Activated CD4-positive, alpha-beta T cell treated with anti-CD3 and anti-CD28 coated beads, Interleukin-2, amount 10 ng/mL, durations not matched to agents 7 days and 5 days (primary cell): ENCODE results near the gene NUP98. TPM values are rescaled to one million over a fixed set of nuclear protein-coding genes. Genes with fewer than 3 reads are reported as not detected.
A peak's percentile ranks its signal among the peaks of the same experiment; 100 is the strongest.

Experiments
- CTCF ChIA-PET: fragments of 350-600 bp; sonication (Branson Sonifier 250); formaldehyde crosslinking; loops from one replicate; lab custom pipeline; 2021; ENCODE audit warnings: antibody characterized with exemption; lab: Charles Lee
- POLR2A ChIA-PET: fragments of 350-600 bp; sonication (Branson Sonifier 250); formaldehyde crosslinking; loops from one replicate; lab custom pipeline; 2021; ENCODE audit warnings: antibody characterized with exemption; lab: Charles Lee
- DNase-seq: peaks from one replicate; pipeline ENCODE4 v3.0.0-alpha.2; 2020
- H3K27ac Mint-ChIP-seq: one replicate; pipeline ENCODE4 v1.8.0; 2021; ENCODE audit warnings: mild to moderate bottlenecking, moderate library complexity, mixed read lengths
- H3K27me3 Mint-ChIP-seq: one replicate; pipeline ENCODE4 v1.8.0; 2021; ENCODE audit warnings: mixed read lengths
- H3K36me3 Mint-ChIP-seq: one replicate; pipeline ENCODE4 v1.8.0; 2021; ENCODE audit warnings: low read depth, mixed read lengths
- H3K4me1 Mint-ChIP-seq: one replicate; pipeline ENCODE4 v1.8.0; 2021; ENCODE audit warnings: mixed read lengths
- H3K4me3 Mint-ChIP-seq: one replicate; pipeline ENCODE4 v1.8.0; 2021; ENCODE audit warnings: mild to moderate bottlenecking, moderate library complexity, mixed read lengths
- H3K9me3 Mint-ChIP-seq: one replicate; pipeline ENCODE4 v1.8.0; 2021; ENCODE audit warnings: mixed read lengths
- total RNA-seq, 2 experiments: library from RNA; stranded (reverse); gene quantifications; one replicate each; pipeline ENCODE4 v1.2.3, GENCODE V29; 2021

NUP98 gene
- total RNA-seq, 2 experiments from 2014 or later = 94.7 to 116 TPM

DNA sequence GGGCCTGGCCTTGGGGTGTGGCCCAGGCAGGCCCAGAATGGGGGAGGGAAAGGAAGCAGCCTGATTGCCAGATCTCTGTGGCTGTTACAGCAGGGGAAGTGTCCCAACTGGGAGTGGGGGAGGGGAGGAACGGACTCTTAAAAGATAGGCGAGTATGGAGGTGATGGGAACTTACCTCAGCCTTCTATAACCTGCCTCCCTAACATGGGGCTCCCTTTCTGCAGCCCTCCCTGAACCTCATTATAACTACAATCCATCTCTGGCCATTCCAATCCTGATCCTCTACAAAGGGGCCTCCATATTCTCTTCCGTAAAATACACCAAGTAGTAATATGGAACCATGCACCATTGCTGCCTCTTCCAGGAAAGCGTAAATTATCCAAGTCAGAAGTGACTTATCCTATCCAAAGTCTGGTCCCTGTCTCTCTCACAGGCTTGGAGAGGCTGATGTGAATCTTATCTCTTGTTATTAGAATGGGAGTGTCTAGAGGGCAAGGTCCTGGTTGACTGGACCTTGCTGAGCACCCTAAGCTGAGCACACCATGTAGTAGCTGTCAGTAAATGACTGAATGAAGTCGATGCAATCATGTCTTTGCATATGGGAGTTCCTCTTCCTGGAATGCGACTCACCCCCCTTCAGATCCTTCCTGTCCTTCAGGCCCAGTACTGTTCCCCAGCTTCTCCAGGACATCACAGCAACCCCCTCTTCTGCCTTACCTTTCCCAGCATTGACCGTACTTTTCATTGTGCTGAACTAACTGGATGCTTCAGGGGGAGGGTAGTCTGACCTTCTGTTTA, 37.5 kb upstream of the NUP98 start:
- Mint-ChIP-seq H3K27me3 (no peaks in the 10 kb centered on the region), H3K36me3 (peaks cover 68% of the 10 kb centered on the region), H3K27ac (peak overlapping the region; percentile 78), H3K4me3 (peak overlapping the region; percentile 61), H3K9me3 (no peaks in the 10 kb centered on the region), H3K4me1 (peaks cover 84% of the 10 kb centered on the region)
- ChIA-PET POLR2A (no interaction called here), CTCF (interaction anchor here (1.1 to 19.7 kb wide), 4 partner anchors 16 to 26 kb away, joined by 3 to 355 read pairs (median 8); partner anchors contain the start of genes PGAP2 and STIM1)
- DNase-seq = no peak

DNA sequence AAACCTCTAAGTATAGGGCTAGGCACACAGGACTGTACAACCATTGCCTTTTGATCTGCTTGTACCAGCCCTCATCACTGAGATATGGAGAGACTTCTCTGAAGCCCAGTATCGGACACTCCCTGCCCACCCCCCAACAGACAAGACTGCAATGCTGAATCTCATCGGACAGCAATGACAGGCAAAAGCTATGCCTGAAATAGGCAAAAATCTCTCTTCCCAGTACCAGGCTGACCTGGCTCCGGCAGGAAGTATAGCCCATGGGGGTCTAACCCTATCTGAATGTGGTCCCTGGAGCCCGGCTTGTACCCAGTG, 37.0 kb upstream of the NUP98 start:
- DNase-seq = no peak
- Mint-ChIP-seq H3K27ac (peak overlapping the region; percentile 78), H3K36me3 (peaks cover 67% of the 10 kb centered on the region), H3K27me3 (no peaks in the 10 kb centered on the region), H3K4me1 (peaks cover 83% of the 10 kb centered on the region), H3K9me3 (no peaks in the 10 kb centered on the region), H3K4me3 (peak overlapping the region; percentile 61)
- POLR2A ChIA-PET = no interaction called here
- CTCF ChIA-PET = interaction anchor here (0.7 to 19.7 kb wide), 2 partner anchors 20 to 238 kb away, joined by 3 to 355 read pairs; partner anchors contain the start of gene STIM1

DNA sequence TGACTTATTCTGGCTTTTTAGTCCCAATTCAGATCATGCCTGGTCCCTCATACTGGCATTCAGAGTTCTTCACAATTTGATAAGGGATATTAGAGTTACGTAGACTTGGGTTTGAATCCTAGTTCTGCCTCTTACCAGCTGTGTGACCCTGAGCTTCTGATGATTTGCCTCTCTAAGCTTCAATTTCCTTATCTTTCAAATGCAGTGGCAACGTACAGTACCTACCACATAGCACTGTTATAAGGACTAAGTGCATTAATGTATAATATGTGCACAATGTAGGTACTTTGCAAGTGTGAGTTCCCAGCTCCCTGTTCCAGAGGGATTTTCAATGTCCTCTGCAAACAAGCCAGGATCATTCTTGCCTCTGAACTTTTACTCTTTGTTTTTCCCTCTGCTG, 36.1 kb upstream of the NUP98 start:
- Mint-ChIP-seq H3K4me1 (peaks cover 77% of the 10 kb centered on the region), H3K36me3 (peaks cover 61% of the 10 kb centered on the region), H3K4me3 (no peak overlapping the region), H3K9me3 (no peaks in the 10 kb centered on the region), H3K27ac (peak overlapping the region; percentile 78), H3K27me3 (no peaks in the 10 kb centered on the region)
- ChIA-PET POLR2A (no interaction called here), CTCF (interaction anchor here (1.0 to 19.7 kb wide), 3 partner anchors 8 to 23 kb away, joined by 4 to 355 read pairs (median 16); partner anchors contain the start of genes RHOG and STIM1)
- DNase-seq = no peak

DNA sequence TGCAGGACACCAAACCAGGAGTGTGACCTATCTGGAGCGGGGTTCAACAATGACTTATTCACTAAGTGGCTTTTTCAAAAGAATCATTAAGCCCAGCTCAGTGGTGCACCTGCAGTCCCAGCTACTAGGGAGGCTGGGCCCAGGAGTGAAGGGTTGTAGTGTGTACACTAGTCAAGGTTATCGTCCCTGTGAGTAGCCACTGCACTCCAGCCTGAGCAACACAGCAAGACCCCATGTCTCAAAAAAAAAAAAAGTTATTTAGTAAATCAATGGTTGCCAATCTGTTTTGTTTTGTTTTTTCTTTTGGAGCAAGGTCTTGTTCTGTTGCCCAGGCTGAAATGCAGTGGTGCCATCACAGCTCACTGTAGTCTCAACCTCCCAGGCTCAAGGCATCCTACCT, 35.5 kb upstream of the NUP98 start:
- Mint-ChIP-seq H3K4me3 (no peak overlapping the region), H3K4me1 (peaks cover 74% of the 10 kb centered on the region), H3K27ac (peak overlapping the region; percentile 70), H3K27me3 (no peaks in the 10 kb centered on the region), H3K36me3 (peaks cover 60% of the 10 kb centered on the region), H3K9me3 (no peaks in the 10 kb centered on the region)
- no peak for DNase-seq
- CTCF ChIA-PET = interaction anchor here (1.0 to 19.7 kb wide), 3 partner anchors 8 to 23 kb away, joined by 4 to 355 read pairs (median 16); partner anchors contain the start of genes RHOG and STIM1
- POLR2A ChIA-PET = no interaction called here

DNA sequence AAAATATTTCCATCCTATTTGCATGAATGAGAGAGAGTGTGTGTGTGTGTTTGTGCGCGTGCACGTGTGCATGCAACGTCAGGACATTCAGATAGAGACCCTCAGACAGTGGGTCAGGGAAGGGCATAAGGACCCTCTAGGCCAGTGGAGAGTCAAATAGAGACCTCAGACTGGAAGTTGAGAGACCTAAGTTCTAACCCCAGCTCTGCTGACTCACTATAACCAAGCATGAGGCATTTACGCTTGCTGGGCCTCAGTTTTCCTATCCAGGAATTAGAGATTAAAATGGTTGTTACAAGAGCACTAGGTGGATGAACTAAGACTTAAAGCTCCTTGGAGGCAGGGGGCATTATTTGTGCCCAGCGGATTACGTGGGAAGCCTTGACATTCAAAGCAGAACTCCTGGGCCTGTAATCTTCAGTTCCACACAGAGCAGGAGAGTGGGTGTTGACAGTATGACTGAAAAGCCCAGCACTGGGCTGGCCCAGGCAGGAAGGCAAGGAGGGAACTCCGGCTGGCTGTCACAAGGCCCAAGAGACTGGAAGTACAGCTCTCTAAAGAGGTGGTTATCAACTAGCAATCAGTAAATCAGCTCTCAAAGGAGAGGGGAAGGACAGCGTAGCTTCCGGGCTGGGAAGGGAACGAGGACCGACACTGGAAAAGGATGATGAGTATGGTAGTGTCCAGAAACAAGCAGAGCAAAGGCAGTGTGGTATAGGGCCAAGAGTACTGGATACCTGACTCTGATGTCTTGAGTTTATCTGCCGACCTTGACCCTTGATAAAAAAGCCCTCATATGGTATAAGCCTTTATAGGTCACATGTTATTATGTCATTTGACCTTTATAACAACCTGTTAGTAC, 34.3 kb upstream of the NUP98 start:
- no peak overlapping the region for H3K4me3 Mint-ChIP-seq
- H3K36me3 Mint-ChIP-seq = peaks cover 69% of the 10 kb centered on the region
- ChIA-PET POLR2A (interaction anchor here (0.6 kb wide), 1 partner anchor 127 kb away, joined by 3 read pairs; no protein-coding TSS in a partner anchor), CTCF (interaction anchor here (0.9 to 19.7 kb wide), 5 partner anchors 10 to 241 kb away, joined by 4 to 355 read pairs (median 6); partner anchors contain the start of genes RHOG and STIM1)
- peak overlapping the region; percentile 70 for H3K27ac Mint-ChIP-seq
- no peaks in the 10 kb centered on the region for H3K27me3 Mint-ChIP-seq
- no peaks in the 10 kb centered on the region for H3K9me3 Mint-ChIP-seq
- DNase-seq = no peak
- peaks cover 68% of the 10 kb centered on the region for H3K4me1 Mint-ChIP-seq

DNA sequence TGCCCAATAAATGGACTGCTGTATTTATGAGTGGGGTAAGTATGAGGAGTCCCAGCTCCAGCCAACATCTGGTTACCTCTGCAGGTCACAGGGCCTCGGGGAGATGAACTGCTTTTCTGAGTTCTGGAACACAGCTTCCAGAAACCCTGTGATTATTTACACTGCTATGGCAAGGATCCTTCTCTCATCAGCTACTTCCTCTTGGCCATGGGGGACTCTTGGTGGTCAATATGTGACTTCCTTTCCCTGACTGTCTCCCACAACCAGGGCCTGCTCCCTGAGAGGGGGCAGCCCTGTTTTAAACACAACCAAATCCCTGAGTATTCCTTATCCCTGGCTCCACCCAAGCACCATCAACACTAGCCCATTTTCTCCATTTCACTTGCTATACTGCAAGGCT, 33.4 kb upstream of the NUP98 start:
- Mint-ChIP-seq H3K27me3 (no peaks in the 10 kb centered on the region), H3K27ac (peak overlapping the region; percentile 37), H3K4me3 (no peak overlapping the region), H3K4me1 (peaks cover 70% of the 10 kb centered on the region), H3K36me3 (peaks cover 78% of the 10 kb centered on the region), H3K9me3 (no peaks in the 10 kb centered on the region)
- DNase-seq = no peak
- CTCF ChIA-PET = interaction anchor here (1.2 to 19.7 kb wide), 4 partner anchors 11 to 75 kb away, joined by 3 to 355 read pairs (median 10); partner anchors contain the start of genes RHOG and STIM1
- POLR2A ChIA-PET = no interaction called here

DNA sequence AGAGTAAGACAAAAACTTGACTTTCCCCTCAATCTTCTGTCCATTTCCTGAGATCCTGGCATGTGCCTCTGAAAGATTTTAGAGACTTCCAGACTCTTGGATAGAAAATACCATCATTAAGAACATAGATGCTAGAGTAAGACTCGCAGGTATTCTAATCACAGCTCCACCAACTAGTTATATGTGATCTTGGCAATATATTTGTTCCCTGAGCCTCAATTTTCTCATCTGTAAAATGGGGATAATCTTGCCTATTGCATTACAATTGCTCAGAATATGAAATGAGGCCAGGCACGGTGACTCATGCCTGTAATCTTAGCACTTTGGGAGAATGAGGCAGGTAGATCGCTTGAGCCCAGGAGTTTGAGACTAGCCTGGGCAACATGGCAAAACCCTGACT, 32.7 kb upstream of the NUP98 start:
- ChIA-PET CTCF (interaction anchor here (1.2 to 19.7 kb wide), 4 partner anchors 11 to 76 kb away, joined by 3 to 355 read pairs (median 10); partner anchors contain the start of genes RHOG and STIM1), POLR2A (no interaction called here)
- H3K27me3 Mint-ChIP-seq = no peaks in the 10 kb centered on the region
- peaks cover 70% of the 10 kb centered on the region for H3K4me1 Mint-ChIP-seq
- no peak overlapping the region for H3K27ac Mint-ChIP-seq
- no peak for DNase-seq
- no peaks in the 10 kb centered on the region for H3K9me3 Mint-ChIP-seq
- H3K4me3 Mint-ChIP-seq = no peak overlapping the region
- peaks cover 76% of the 10 kb centered on the region for H3K36me3 Mint-ChIP-seq

DNA sequence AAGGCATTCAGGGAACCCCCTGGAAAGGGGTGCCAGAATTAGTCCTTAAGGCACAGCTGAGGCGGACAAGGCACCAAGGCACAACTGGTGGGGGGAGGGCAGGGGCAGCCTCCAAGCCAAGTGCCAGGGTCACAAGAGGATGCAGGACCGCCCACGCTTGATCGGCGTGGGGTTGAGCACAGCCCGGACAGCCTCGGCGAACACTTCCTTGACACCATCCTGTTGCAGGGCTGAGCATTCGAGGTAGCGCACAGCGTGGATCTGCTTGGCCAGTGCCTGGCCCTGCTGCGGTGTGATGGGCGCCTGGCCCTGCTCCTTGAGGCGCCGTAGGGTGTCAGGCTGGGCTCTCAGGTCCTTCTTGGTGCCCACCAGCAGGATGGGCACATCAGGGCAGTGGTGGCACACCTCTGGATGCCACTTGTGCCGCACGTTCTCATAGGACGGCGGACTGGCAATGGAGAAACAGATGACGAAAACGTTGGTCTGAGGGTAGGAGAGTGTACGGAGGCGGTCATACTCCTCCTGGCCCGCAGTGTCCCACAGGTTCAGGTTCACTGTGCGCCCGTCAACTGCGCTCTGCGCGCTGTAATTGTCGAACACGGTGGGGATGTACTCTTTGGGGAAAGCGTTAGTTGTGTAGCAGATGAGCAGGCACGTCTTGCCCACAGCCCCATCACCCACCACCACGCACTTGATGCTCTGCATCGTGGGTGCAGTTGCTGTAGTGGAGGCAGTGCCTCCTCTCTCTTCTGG, 30.3 kb upstream of the NUP98 start:
- Mint-ChIP-seq H3K4me3 (no peak overlapping the region), H3K9me3 (no peaks in the 10 kb centered on the region), H3K4me1 (peaks cover 58% of the 10 kb centered on the region), H3K36me3 (peaks cover 70% of the 10 kb centered on the region), H3K27me3 (no peaks in the 10 kb centered on the region), H3K27ac (no peak overlapping the region)
- ChIA-PET POLR2A (interaction anchor here (0.6 kb wide), 1 partner anchor 127 kb away, joined by 3 read pairs; no protein-coding TSS in a partner anchor), CTCF (interaction anchor here (1.9 to 19.7 kb wide), 3 partner anchors 11 to 26 kb away, joined by 4 to 355 read pairs (median 6); partner anchors contain the start of gene STIM1)
- no peak for DNase-seq

DNA sequence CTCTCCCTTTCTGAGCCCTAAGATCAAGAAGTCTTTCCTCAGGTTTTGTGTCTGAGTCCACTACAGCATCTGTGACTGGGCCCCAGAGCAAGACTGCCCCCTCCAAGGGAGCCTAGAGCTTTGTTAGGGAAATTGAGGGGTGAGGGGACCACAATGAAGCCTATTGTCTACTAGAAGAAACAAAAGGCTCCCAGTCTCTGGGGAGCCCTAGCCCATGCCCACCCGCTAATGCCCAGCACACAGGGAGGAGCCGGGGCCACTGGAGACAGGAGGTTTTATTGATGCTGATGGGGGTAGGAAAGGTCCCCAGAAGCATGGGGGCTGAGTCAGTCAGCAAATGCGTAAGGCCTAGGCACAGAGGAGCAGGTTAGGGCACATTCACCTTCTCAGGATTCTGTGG, 29.4 kb upstream of the NUP98 start:
- no peaks in the 10 kb centered on the region for H3K27me3 Mint-ChIP-seq
- peaks cover 51% of the 10 kb centered on the region for H3K4me1 Mint-ChIP-seq
- POLR2A ChIA-PET = no interaction called here
- H3K27ac Mint-ChIP-seq = peak overlapping the region; percentile 31
- peaks cover 67% of the 10 kb centered on the region for H3K36me3 Mint-ChIP-seq
- CTCF ChIA-PET = interaction anchor here (1.9 to 2.3 kb wide), 2 partner anchors 12 to 14 kb away, joined by 4 to 6 read pairs; no protein-coding TSS in a partner anchor
- DNase-seq = no peak
- no peaks in the 10 kb centered on the region for H3K9me3 Mint-ChIP-seq
- no peak overlapping the region for H3K4me3 Mint-ChIP-seq

DNA sequence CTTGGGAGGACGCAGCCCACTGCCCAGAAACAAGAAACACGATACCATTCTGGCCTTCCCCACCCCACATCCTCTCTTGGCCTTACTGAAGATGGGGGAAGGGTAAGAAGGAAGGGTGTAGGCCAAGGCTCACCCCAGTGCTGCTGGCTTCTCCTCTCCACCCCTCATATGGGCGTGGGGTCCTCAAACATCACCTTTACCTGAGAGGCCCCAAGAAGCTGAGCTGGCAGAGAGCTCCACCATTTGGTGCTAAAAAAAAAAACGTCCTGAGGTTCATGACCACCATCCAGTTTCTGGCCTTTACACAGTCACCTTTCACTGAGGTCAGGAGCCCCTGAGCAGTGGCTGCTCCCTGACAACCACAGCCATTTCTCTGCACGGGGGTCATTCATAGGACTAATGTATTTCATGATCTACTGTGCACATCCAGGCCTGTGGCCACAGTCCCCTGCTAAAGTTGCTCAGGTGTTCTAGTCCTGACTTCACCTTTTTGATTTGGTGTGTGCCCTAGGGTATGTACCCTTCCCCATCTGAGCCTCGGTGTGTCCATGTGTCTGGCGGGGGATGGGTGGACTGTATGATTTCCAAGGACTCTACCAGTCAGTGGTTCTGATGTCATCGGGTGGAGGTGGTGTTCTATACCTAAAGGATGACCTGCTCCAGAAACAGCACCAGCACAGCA, 28.3 kb upstream of the NUP98 start:
- peaks cover 57% of the 10 kb centered on the region for H3K36me3 Mint-ChIP-seq
- ChIA-PET CTCF (interaction anchor here (0.8 to 2.3 kb wide), 11 partner anchors 9 to 247 kb away, joined by 3 to 7 read pairs (median 4); partner anchors contain the start of gene PGAP2), POLR2A (interaction anchor here (0.6 kb wide), 1 partner anchor 25 kb away, joined by 8 read pairs; no protein-coding TSS in a partner anchor)
- peaks cover 40% of the 10 kb centered on the region for H3K4me1 Mint-ChIP-seq
- H3K27me3 Mint-ChIP-seq = no peaks in the 10 kb centered on the region
- H3K4me3 Mint-ChIP-seq = no peak overlapping the region
- no peaks in the 10 kb centered on the region for H3K9me3 Mint-ChIP-seq
- DNase-seq = no peak
- H3K27ac Mint-ChIP-seq = peak overlapping the region; percentile 66

DNA sequence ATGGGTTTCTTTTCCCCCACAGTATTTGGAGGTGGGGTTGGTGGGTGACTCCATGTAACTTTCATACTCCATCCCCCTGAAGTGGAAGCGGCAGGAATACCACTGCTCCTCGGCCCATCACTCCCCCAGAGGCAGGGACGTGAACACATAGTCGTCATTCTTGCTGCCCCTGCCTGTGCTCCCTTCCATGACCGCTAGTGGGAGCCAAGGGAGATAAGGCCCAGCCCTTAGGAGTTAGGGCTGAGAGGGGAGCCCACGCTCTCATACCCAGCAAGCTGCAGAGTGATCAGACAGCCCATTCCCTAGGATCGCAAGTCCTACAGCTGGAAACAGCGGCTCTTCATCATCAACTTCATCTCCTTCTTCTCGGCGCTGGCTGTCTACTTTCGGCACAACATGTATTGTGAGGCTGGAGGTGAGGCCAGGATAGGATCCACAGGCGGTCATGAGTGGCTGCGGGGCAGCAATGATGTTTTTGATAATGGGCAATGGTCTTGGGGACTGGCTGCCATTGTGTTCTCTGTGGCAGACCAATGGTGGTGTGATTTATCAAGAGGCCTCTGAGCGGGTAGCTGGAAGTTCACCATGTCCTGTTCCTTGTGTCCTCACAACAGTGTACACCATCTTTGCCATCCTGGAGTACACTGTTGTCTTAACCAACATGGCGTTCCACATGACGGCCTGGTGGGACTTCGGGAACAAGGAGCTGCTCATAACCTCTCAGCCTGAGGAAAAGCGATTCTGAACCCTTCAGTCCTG, 27.5 kb upstream of the NUP98 start:
- POLR2A ChIA-PET = no interaction called here
- H3K4me1 Mint-ChIP-seq = peaks cover 37% of the 10 kb centered on the region
- no peaks in the 10 kb centered on the region for H3K9me3 Mint-ChIP-seq
- H3K4me3 Mint-ChIP-seq = no peak overlapping the region
- peak overlapping the region; percentile 57 for H3K27ac Mint-ChIP-seq
- peak; percentile 84 for DNase-seq
- H3K27me3 Mint-ChIP-seq = no peaks in the 10 kb centered on the region
- H3K36me3 Mint-ChIP-seq = peaks cover 52% of the 10 kb centered on the region
- CTCF ChIA-PET = interaction anchor here (0.8 to 1.4 kb wide), 9 partner anchors 8 to 248 kb away, joined by 3 to 7 read pairs (median 4); partner anchors contain the start of gene PGAP2
